ENCODE results near the gene SPRR2E. TPM values are rescaled to one million over a fixed set of nuclear protein-coding genes. Genes with fewer than 3 reads are reported as not detected.

The SPRR2E gene
- total and polyA plus RNA-seq, 2 of the 8 experiments (the other 6 are each of a cell fraction or from before 2014, with no cell fraction given): not detected

DNA sequence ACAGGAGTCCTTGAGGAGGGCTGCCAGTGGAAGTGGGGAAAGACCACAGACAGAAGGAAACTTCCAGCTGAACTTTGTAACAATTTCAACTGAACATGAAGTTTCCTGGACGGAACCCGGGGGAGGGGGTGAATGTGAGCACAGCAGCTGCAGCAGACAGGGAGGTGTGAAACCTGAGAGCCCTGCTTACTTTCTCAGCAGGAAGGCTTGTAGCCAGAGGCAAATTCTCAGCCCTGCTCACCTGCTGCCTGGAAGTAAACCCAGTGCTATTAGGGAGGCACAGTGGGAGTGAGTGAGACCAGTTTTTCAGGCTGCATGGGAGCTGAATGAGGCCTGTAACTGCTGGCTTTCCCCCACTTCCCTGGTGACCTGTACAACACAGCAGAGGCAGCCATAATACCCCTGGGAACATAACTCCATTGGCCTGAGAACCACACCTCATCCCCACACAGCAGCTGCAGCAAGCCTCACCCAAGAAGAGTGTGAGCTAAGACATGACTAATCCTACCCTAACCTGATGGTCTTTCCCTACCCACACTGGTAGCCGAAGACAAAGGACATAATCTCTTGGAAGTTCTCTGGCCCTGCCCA, 28.6 kb upstream of the SPRR2E start:
- ChIA-PET CTCF (ENCODE audit: partially characterized antibody) (interaction anchor here (0.6 to 1.3 kb wide), 3 partner anchors 11 to 264 kb away, joined by 3 to 5 read pairs (median 3); no protein-coding TSS in a partner anchor), POLR2A (ENCODE audit: partially characterized antibody) (interaction anchor here (0.7 kb wide), 1 partner anchor 8 kb away, joined by 3 read pairs; no protein-coding TSS in a partner anchor)
- WGBS, 2 experiments (ENCODE audit: extremely low coverage in 1 of 2, insufficient coverage in 1 of 2, insufficient read length in 1 of 2, insufficient replicate concordance in 2 of 2, low coverage in 1 of 2, low lambda C conversion rate in 2 of 2, missing lambda C conversion rate in 1 of 2): 17% methylated on average over 3 of the region's 3 CpGs; no CpG with 5 or more reads in 1 of the 2 experiments
- FAIRE-seq (peak; percentile 94), DNase-seq (ENCODE audit: low read depth in 1 of 2, low spot score in 2 of 2) (peak; percentile 27 to 70)
- H3K9me3 ChIP-seq (ENCODE audit: insufficient read depth in 2 of 2, low read depth in 1 of 2, low read length in 1 of 2): peaks cover 3 to 14% of the 10 kb centered on the region in 2 experiments; a peak in 3 of 4 replicates
- peak overlapping the region; percentile 53 to 62 for H3K4me2 ChIP-seq (ENCODE audit: insufficient read depth in 1 of 2, low read depth in 2 of 2, low read length in 2 of 2)
- H4K8ac ChIP-seq (ENCODE audit: extremely low read depth, insufficient read depth, low read length): no peak overlapping the region
- H4K20me1 ChIP-seq (replicated peaks in 1 of 2; ENCODE audit: control insufficient read depth in 1 of 2, insufficient read depth in 2 of 2, low read length in 2 of 2): no peaks in the 10 kb centered on the region
- no peak overlapping the region for H3K56ac ChIP-seq (replicated peaks; ENCODE audit: insufficient read length, low read depth, low read length)
- peak overlapping the region; percentile 70; the same call in 1 of the 2 replicates for H2AK5ac ChIP-seq (ENCODE audit: low read depth, low read length)
- no peak overlapping the region for H3K23ac ChIP-seq (ENCODE audit: insufficient read length)
- no peaks in the 10 kb centered on the region for H3K23me2 ChIP-seq (ENCODE audit: low read depth, low read length)
- H3K18ac ChIP-seq (ENCODE audit: extremely low read depth, low read length): peak overlapping the region; percentile 97
- H2BK20ac ChIP-seq (ENCODE audit: low read length): peak overlapping the region; percentile 94
- no peaks in the 10 kb centered on the region; a peak in 2 of 8 replicates for H3K36me3 ChIP-seq (ENCODE audit: control insufficient read depth in 2 of 4, insufficient read depth in 4 of 4, low read length in 3 of 4)
- H3K4me1 ChIP-seq (replicated peaks in 1 of 4; ENCODE audit: control insufficient read depth in 3 of 4, insufficient read depth in 4 of 4, low read length in 3 of 4): peaks cover 0 to 5% (median 2%) of the 10 kb centered on the region in 4 experiments; a peak in 2 of 7 replicates
- H3K27ac ChIP-seq (ENCODE audit: low read depth, low read length): peak overlapping the region; percentile 93
- peak overlapping the region; percentile 74 for H4K91ac ChIP-seq (replicated peaks; ENCODE audit: insufficient read length, low read length)
- H4K5ac ChIP-seq (ENCODE audit: insufficient read length, low read depth, low read length): peak overlapping the region; percentile 83
- peak overlapping the region; percentile 92 for H2BK120ac ChIP-seq (replicated peaks; ENCODE audit: low read depth, low read length)
- H3K27me3 ChIP-seq (replicated peaks in 1 of 4; ENCODE audit: control insufficient read depth in 3 of 4, extremely low read depth in 1 of 4, insufficient read depth in 3 of 4, low read length in 3 of 4): no peaks in the 10 kb centered on the region
- no peaks in the 10 kb centered on the region for H3K79me2 ChIP-seq (ENCODE audit: control insufficient read depth in 1 of 2, insufficient read depth in 2 of 2, low read length in 2 of 2)
- H2BK15ac ChIP-seq (ENCODE audit: low read length): no peak overlapping the region
- H2BK5ac ChIP-seq (ENCODE audit: low read depth, low read length): peak overlapping the region; percentile 99
- H2BK12ac ChIP-seq (ENCODE audit: low read depth, low read length): peak overlapping the region; percentile 98
- H3K79me1 ChIP-seq (ENCODE audit: low read depth, low read length): no peaks in the 10 kb centered on the region
- H3K4me3 ChIP-seq (ENCODE audit: extremely low read depth in 1 of 4, insufficient read depth in 2 of 4, low read depth in 3 of 4, low read length in 4 of 4): peak overlapping the region in 3 of 4 experiments; percentile 23 to 45 (median 35); a peak in 3 of 8 replicates
- H3K14ac ChIP-seq (ENCODE audit: insufficient read length): no peak overlapping the region
- peak overlapping the region in 2 of 4 experiments; percentile 56 to 58; a peak in 2 of 7 replicates for H3K9ac ChIP-seq (replicated peaks in 1 of 4; ENCODE audit: extremely low read depth in 1 of 4, low read depth in 3 of 4, low read length in 3 of 4)
- no peak overlapping the region for H2AFZ ChIP-seq (ENCODE audit: low read length)
- no peak overlapping the region for H3K4ac ChIP-seq (replicated peaks; ENCODE audit: insufficient read length, low read depth, low read length)
- TF ChIP-seq TEAD4 (IDR thresholded peaks at IDR 0.05; ENCODE audit: low read depth, low read length) (0 out of 2 replicates have a peak, but pooled peaks have one; percentile 42), BRCA1 (IDR thresholded peaks at IDR 0.05; ENCODE audit: low read depth, low read length) (no peak), YY1 (IDR thresholded peaks at IDR 0.05; ENCODE audit: low read depth, low read length) (0 out of 2 replicates have a peak, but pooled peaks have one; percentile 37), POLR2AphosphoS5 (IDR thresholded peaks at IDR 0.05; ENCODE audit: low read depth, low read length) (peak; percentile 78), BCL11A (IDR thresholded peaks at IDR 0.05; ENCODE audit: low read depth in 2 of 2, low read length in 2 of 2) (peak in 1 of 2 experiments; percentile 11), RAD21 (IDR thresholded peaks at IDR 0.05 in 1 of 2, conservative IDR thresholded peaks at IDR 0.05 in 1 of 2; ENCODE audit: low read depth in 2 of 2, low read length in 2 of 2) (peak in 1 of 2 experiments; percentile 19; a peak in 1 of 4 replicates), NRF1 (IDR thresholded peaks at IDR 0.05; ENCODE audit: low read depth, low read length) (no peak), CBX5 (IDR thresholded peaks at IDR 0.05; ENCODE audit: low read depth, low read length) (no peak), POLR2A (IDR thresholded peaks at IDR 0.05; ENCODE audit: control extremely low read depth in 1 of 2, low read depth in 2 of 2, low read length in 2 of 2) (peak in 1 of 2 experiments; percentile 55; a peak in 2 of 3 replicates), SIX5 (IDR thresholded peaks at IDR 0.05; ENCODE audit: low read depth, low read length) (0 out of 2 replicates have a peak, but pooled peaks have one; percentile 10), EP300 (IDR thresholded peaks at IDR 0.05; ENCODE audit: borderline replicate concordance in 1 of 2, low read depth in 2 of 2, low read length in 2 of 2) (peak; percentile 4 to 75; a peak in 2 of 3 replicates), CREB1 (IDR thresholded peaks at IDR 0.05) (0 out of 2 replicates have a peak, but pooled peaks have one; percentile 4)

Measured in H1 (cell line).